Measurements from ENCODE around the gene LILRB4. TPM values are rescaled to one million over a fixed set of nuclear protein-coding genes. Genes with fewer than 3 reads are reported as not detected.
"Not testable (repeated sequence)": the region's sequence is repeated elsewhere in the genome, so short reads cannot be mapped to it uniquely, and the experiment has no call there.

The LILRB4 gene
- total and polyA plus RNA-seq, 9 of the 15 experiments (the other 6 are each of a cell fraction or from before 2014, with no cell fraction given): not detected

DNA sequence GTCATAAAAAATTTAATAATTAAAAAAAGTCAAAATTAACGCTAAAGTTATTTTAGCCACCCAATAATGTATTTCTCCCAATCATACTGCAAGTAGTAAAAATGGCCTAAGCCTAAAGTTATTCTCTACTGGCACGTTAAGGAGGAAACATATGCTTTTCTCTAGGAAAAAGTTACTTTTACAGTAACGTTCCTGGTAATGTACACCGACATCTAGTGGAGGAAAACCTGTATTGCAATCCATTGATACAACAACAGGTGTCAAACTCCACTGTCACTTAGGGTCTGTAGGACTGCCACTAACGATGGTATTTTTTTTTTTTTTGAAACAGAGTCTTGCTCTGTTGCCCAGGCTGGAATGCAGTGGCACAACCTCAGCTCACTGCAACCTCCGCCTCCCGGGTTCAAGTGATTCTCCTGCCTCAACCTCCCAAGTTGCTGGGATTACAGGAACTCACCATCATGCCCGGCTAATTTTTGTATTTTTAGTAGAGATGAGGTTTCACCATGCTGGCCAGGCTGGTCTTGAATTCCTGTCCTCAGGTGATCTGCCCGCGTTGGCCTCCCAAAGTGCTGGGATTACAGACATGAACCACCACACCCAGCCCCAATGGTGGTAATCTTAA is 13.5 kb downstream of the LILRB4 start (continued):
- peak; percentile 66 for TF ChIP-seq REST (IDR thresholded peaks at IDR 0.05; ENCODE audit: borderline replicate concordance)
- not testable (repeated sequence) for TF ChIP-seq REST (CRISPR knock-in tag; IDR thresholded peaks at IDR 0.05; ENCODE audit: low read depth)

All from K562 (cell line).